ENCODE results near the gene ARL16. TPM values are rescaled to one million over a fixed set of nuclear protein-coding genes. Genes with fewer than 3 reads are reported as not detected.

The ARL16 gene
- total and polyA plus RNA-seq, 2 of the 8 experiments (the other 6 are each of a cell fraction or from before 2014, with no cell fraction given), result 37.0 to 60.8 TPM

DNA sequence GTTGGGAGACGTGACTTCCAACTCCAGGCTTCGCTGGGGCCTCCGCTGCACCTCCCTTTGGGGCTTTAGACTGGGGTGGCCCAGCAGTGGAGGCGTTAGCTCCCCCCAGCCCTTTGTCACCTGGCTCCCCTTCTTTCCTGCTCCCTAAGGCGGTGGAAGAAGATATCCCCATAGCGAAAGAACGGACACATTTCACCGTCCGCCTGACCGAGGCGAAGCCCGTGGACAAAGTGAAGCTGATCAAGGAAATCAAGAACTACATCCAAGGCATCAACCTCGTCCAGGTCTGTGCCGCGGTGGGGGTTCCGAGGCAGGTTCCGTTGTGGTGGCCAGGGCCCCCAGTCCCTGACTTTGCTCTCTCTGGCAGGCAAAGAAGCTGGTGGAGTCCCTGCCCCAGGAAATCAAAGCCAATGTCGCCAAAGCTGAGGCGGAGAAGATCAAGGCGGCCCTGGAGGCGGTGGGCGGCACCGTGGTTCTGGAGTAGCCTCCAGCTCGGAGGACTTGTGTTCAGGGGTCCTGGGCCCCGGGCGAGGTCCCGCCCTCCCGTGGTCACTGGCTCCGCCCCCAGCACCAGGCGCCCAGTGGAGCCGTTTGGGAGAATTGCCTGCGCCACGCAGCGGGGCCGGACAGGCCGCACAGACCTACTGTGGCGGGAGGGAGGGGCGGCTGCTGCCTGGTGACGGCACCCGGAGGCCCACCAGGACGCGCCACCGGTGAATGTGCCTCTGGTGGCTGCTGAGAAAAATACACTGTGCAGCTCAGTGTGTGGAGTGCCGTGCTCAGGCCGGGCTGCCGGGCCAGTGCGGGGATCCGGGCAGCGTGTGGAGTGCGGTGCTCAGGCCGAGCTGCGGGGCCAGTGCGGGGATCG is 23.4 kb upstream of the ARL16 start:
- Histone ChIP-seq H3K56ac (replicated peaks; ENCODE audit: insufficient read length, low read depth, low read length) (no peak overlapping the region), H3K9me3 (ENCODE audit: insufficient read depth in 2 of 2, low read depth in 1 of 2, low read length in 1 of 2) (no peaks in the 10 kb centered on the region), H3K4me1 (replicated peaks in 1 of 4; ENCODE audit: control insufficient read depth in 3 of 4, insufficient read depth in 4 of 4, low read length in 3 of 4) (peaks cover 0 to 24% (median 16%) of the 10 kb centered on the region in 4 experiments; a peak in 5 of 7 replicates), H3K4me2 (ENCODE audit: insufficient read depth in 1 of 2, low read depth in 2 of 2, low read length in 2 of 2) (no peak overlapping the region), H2BK12ac (ENCODE audit: low read depth, low read length) (no peak overlapping the region), H3K18ac (ENCODE audit: extremely low read depth, low read length) (no peak overlapping the region), H3K79me2 (ENCODE audit: control insufficient read depth in 1 of 2, insufficient read depth in 2 of 2, low read length in 2 of 2) (peaks cover 9 to 31% of the 10 kb centered on the region in 2 experiments; a peak in 3 of 4 replicates), H3K4ac (replicated peaks; ENCODE audit: insufficient read length, low read depth, low read length) (no peak overlapping the region), H4K5ac (ENCODE audit: insufficient read length, low read depth, low read length) (no peak overlapping the region), H2BK15ac (ENCODE audit: low read length) (no peak overlapping the region), H4K8ac (ENCODE audit: extremely low read depth, insufficient read depth, low read length) (no peak overlapping the region; the same call in 1 of the 2 replicates), H2BK20ac (ENCODE audit: low read length) (no peak overlapping the region), H3K36me3 (ENCODE audit: control insufficient read depth in 2 of 4, insufficient read depth in 4 of 4, low read length in 3 of 4) (peaks cover 20 to 28% (median 24%) of the 10 kb centered on the region in 4 experiments), H2AK5ac (ENCODE audit: low read depth, low read length) (no peak overlapping the region), H3K23me2 (ENCODE audit: low read depth, low read length) (peaks cover 20% of the 10 kb centered on the region), H3K4me3 (ENCODE audit: extremely low read depth in 1 of 4, insufficient read depth in 2 of 4, low read depth in 3 of 4, low read length in 4 of 4) (no peak overlapping the region), H3K79me1 (ENCODE audit: low read depth, low read length) (peaks cover 12% of the 10 kb centered on the region), H4K20me1 (replicated peaks in 1 of 2; ENCODE audit: control insufficient read depth in 1 of 2, insufficient read depth in 2 of 2, low read length in 2 of 2) (peaks cover 5 to 8% of the 10 kb centered on the region in 2 experiments), H3K27ac (ENCODE audit: low read depth, low read length) (no peak overlapping the region), H3K23ac (ENCODE audit: insufficient read length) (no peak overlapping the region), H3K27me3 (replicated peaks in 1 of 4; ENCODE audit: control insufficient read depth in 3 of 4, extremely low read depth in 1 of 4, insufficient read depth in 3 of 4, low read length in 3 of 4) (no peaks in the 10 kb centered on the region; a peak in 2 of 7 replicates), H2BK5ac (ENCODE audit: low read depth, low read length) (no peak overlapping the region), H4K91ac (replicated peaks; ENCODE audit: insufficient read length, low read length) (no peak overlapping the region), H2AFZ (ENCODE audit: low read length) (no peak overlapping the region), H3K9ac (replicated peaks in 1 of 4; ENCODE audit: extremely low read depth in 1 of 4, low read depth in 3 of 4, low read length in 3 of 4) (no peak overlapping the region), H3K14ac (ENCODE audit: insufficient read length) (no peak overlapping the region), H2BK120ac (replicated peaks; ENCODE audit: low read depth, low read length) (no peak overlapping the region)
- TF ChIP-seq RAD21 (IDR thresholded peaks at IDR 0.05 in 1 of 2, conservative IDR thresholded peaks at IDR 0.05 in 1 of 2; ENCODE audit: low read depth in 2 of 2, low read length in 2 of 2), result no peak
- TF ChIP-seq, protein P1, sequence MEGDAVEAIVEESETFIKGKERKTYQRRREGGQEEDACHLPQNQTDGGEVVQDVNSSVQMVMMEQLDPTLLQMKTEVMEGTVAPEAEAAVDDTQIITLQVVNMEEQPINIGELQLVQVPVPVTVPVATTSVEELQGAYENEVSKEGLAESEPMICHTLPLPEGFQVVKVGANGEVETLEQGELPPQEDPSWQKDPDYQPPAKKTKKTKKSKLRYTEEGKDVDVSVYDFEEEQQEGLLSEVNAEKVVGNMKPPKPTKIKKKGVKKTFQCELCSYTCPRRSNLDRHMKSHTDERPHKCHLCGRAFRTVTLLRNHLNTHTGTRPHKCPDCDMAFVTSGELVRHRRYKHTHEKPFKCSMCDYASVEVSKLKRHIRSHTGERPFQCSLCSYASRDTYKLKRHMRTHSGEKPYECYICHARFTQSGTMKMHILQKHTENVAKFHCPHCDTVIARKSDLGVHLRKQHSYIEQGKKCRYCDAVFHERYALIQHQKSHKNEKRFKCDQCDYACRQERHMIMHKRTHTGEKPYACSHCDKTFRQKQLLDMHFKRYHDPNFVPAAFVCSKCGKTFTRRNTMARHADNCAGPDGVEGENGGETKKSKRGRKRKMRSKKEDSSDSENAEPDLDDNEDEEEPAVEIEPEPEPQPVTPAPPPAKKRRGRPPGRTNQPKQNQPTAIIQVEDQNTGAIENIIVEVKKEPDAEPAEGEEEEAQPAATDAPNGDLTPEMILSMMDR (IDR thresholded peaks at IDR 0.05; ENCODE audit: control extremely low read depth in 1 of 3, insufficient read depth in 1 of 3, low read depth in 1 of 3, low read length in 3 of 3), result peak in 1 of 3 experiments; percentile 6; a peak in 1 of 4 replicates
- TF ChIP-seq, protein P2, sequence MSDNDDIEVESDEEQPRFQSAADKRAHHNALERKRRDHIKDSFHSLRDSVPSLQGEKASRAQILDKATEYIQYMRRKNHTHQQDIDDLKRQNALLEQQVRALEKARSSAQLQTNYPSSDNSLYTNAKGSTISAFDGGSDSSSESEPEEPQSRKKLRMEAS (IDR thresholded peaks at IDR 0.05), result no peak
- WGBS, 2 experiments (ENCODE audit: extremely low coverage in 1 of 2, insufficient coverage in 1 of 2, insufficient read length in 1 of 2, insufficient replicate concordance in 2 of 2, low coverage in 1 of 2, low lambda C conversion rate in 2 of 2, missing lambda C conversion rate in 1 of 2), result 94% methylated on average over 46 of the region's 54 CpGs; no CpG with 5 or more reads in 1 of the 2 experiments
- peak in 1 of 2 experiments; percentile 58 for DNase-seq (ENCODE audit: low read depth in 1 of 2, low spot score in 2 of 2)
- FAIRE-seq, result no peak
- POLR2A ChIA-PET (ENCODE audit: partially characterized antibody), result interaction anchor here (0.8 to 17.2 kb wide), 8 partner anchors 16 to 160 kb away, joined by 3 to 436 read pairs (median 5); partner anchors contain the start of genes ARL16, HGS, MCRIP1 and SLC25A10
- CTCF ChIA-PET (ENCODE audit: partially characterized antibody), result interaction anchor here (1.0 to 1.9 kb wide), 5 partner anchors 11 to 159 kb away, joined by 3 to 8 read pairs (median 4); no protein-coding TSS in a partner anchor
